ENCODE measurements around the gene RNF41.
"Not testable (repeated sequence)": the region's sequence is repeated elsewhere in the genome, so short reads cannot be mapped to it uniquely, and the experiment has no call there.

RNF41 gene

DNA sequence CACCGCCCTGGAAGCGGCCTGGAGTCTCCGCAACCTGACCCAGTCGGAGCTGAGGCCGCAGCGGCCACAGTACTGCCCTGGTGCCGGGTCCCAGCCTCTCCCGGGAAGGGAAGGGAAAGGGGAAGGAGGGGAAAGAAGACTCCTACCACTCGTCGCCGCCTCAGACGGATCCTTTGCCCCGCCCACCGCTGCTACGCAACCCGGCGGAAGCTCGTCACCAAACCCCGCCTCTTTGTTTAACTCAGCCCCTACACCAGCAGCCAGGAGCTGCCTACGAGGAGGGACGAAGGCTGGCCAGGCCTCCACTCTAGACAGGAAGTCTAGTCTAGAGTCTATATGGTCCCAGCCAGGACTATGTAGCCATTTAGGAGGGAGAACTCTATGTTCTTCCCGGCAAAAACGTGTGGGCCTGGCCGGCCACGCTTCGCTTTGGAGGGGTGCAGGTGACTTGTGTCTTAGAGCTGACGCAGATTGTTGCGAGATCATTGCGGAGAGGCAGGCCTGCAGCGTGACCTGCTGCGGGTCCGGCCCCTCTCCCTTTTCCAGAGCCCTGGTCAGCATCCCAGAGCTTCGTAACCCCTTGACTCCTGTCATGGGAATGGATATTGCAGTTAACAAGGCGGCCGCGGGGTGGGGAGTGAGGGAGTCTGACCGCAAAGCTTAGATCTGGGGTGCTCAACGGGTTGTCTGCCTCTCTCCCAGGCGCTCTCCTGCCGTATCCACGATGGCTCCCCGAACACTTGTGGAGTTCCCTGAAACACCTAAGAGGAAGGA is at the start of gene RNF41:
RNF41 (minus strand) TSS at position 166 of the 774 bp plus-strand sequence. CDS start 7,875 bp downstream, outside the sequence.
- TF ChIP-seq, protein P1, sequence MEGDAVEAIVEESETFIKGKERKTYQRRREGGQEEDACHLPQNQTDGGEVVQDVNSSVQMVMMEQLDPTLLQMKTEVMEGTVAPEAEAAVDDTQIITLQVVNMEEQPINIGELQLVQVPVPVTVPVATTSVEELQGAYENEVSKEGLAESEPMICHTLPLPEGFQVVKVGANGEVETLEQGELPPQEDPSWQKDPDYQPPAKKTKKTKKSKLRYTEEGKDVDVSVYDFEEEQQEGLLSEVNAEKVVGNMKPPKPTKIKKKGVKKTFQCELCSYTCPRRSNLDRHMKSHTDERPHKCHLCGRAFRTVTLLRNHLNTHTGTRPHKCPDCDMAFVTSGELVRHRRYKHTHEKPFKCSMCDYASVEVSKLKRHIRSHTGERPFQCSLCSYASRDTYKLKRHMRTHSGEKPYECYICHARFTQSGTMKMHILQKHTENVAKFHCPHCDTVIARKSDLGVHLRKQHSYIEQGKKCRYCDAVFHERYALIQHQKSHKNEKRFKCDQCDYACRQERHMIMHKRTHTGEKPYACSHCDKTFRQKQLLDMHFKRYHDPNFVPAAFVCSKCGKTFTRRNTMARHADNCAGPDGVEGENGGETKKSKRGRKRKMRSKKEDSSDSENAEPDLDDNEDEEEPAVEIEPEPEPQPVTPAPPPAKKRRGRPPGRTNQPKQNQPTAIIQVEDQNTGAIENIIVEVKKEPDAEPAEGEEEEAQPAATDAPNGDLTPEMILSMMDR (IDR thresholded peaks at IDR 0.05; ENCODE audit: low read length, missing control alignments) = no peak
- peak; percentile 99 for DNase-seq (ENCODE audit: low read depth)
- H3K4me3 ChIP-seq (replicated peaks; ENCODE audit: low read depth, low read length) = peak within 1 kb of the TSS; percentile 92

DNA sequence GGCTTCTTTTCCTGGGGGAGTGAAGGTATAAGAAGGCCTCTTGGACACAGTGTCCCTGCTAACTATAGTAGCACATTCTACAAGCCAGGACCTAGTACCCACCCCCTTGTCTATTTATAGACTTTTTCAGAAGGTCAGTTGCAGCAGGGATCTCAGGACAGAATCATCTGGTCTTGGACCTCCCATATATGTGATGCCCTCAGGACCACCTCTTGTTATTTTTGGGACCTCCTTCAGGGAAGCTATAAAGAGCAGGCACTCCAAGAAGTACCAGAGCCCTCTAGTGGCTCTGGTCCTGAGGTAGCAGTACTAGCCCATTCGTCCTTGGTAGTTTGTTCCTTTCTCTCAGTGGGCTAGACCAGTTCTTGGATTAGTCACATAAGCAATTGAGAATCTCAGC is 49.3 kb upstream of the RNF41 start:
- peak; percentile 44 for DNase-seq (ENCODE audit: low read depth)
- H3K4me3 ChIP-seq (replicated peaks; ENCODE audit: low read depth, low read length) = no peak overlapping the region
- TF ChIP-seq, protein P1 (IDR thresholded peaks at IDR 0.05; ENCODE audit: low read length, missing control alignments) = peak; percentile 59

DNA sequence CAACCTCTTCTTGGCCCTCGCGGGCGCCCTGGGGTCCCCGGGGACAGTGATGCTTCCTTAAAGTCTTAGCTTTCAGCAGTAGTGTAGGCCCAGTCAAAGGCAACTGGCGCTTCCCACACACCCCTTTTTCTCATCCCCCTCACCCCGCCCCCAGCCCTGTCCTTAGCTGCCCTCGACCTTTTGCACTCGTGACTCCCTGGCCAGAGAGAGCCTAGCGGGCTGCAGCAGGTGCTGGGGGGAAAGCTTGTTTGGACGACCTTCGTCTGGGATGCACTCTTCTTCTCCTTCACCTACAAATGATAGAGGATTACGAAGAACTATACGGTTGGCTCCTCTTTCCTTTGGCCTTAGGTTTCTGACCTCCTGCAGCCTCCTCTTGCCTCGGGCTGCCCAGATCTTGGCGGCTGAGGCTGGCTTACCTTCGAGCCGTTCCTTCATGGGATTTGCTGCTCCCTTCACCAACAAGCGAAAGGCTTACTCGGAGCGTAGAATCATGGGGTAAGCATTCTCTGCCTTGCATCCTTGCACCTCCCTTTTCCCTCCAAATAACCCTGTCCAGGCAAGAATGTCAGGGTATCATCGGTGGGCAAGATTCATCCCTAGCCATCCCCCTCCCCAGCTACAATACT is 45.8 kb upstream of the RNF41 start:
- no peak for DNase-seq (ENCODE audit: low read depth)
- H3K4me3 ChIP-seq (replicated peaks; ENCODE audit: low read depth, low read length) = peak overlapping the region; percentile 73
- TF ChIP-seq, protein P1 (IDR thresholded peaks at IDR 0.05; ENCODE audit: low read length, missing control alignments) = no peak

DNA sequence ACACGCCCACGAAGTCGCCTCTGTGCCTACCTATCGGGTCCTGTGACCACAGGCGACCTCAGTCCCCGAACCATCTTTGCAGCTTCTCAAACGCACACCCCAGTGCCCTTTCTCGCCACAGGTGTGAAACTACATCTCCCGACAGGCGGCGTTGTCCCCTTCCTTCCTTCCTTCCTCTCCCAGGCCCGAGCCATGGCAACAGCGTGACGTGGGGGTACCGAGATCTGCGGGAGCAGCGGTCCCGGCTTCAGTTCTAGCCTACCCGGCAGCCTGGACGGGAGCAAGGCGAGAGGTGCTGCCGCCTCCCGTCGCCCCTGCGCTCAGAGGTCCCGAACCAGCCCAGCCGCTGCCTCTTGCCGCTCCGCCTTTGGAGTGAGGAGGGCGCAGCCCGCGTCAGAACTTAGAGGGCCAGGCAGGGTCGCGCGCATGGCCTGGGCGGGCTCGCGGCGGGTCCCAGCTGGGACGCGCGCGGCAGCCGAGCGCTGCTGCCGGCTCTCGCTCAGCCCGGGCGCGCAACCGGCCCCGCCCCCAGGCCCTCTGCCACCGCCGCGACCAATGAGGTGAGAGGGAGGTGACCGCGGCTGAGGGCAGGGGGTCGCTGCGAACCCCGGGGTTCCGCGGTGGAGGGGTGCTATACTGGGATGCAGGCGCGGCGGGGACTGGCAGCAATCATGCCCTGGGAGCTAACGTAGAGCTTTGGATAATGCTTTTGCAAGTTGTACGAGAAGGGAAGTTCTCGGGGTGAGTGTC is 45.1 kb upstream of the RNF41 start, which contains the start of gene COQ10A:
COQ10A (plus strand) TSS at position 250 of the 750 bp plus-strand sequence; CDS start at position 427, 177 bp downstream.
- peak within 1 kb of the TSS; percentile 73 for H3K4me3 ChIP-seq (replicated peaks; ENCODE audit: low read depth, low read length)
- peak; percentile 84 for DNase-seq (ENCODE audit: low read depth)
- TF ChIP-seq, protein P1 (IDR thresholded peaks at IDR 0.05; ENCODE audit: low read length, missing control alignments) = peak; percentile 69

DNA sequence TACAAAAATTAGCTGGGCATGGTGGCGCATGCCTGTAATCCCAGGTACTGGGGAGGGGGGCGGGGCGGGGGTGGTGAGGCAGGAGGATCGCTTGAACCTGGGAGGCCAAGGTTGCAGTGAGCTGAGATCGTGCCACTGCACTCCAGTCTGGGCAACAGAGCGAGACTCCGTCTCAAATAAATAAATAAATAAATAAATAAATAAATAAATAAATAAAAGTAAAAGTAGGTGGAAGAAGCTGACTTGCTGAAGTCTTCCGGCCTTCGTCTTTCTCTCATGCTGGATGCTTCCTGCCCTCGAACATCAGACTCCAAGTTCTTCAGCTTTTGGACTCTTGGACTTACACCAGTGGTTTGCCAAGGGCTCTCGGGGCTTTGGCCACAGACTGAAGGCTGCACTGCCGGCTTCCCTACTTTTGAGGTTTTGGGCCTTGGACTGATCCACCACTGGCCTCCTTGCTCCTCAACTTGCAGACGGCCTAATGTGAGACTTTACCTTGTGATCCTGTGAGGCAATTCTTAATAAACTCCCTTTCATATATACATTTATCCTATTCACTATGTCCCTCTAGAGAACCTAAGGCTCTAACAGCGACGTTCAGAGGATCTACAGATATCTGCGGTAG is 44.5 kb upstream of the RNF41 start:
- not testable (repeated sequence) for DNase-seq (ENCODE audit: low read depth)

DNA sequence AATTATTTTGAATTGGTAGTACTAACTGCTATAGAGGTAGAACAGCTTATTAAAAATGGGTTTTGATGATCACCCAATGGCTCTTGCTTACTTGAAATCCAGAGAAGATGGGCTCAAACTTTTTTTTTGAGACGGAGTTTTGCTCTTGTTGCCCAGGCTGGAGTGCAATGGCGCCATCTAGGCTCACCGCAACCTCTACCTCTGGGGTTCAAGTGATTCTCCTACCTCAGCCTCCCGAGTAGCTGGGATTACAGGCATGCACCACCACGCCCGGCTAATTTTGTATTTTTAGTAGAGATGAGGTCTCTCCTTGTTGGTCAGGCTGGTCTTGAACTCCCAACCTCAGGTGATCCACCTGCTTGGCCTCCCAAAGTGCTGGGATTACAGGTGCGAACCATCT is 41.2 kb upstream of the RNF41 start:
- H3K4me3 ChIP-seq (replicated peaks; ENCODE audit: low read depth, low read length); DNase-seq (ENCODE audit: low read depth): not testable (repeated sequence)

More for the DNA sequence above, 44.5 kb upstream of the RNF41 start:
- H3K4me3 ChIP-seq (replicated peaks; ENCODE audit: low read depth, low read length) = peak overlapping the region; percentile 73

DNA sequence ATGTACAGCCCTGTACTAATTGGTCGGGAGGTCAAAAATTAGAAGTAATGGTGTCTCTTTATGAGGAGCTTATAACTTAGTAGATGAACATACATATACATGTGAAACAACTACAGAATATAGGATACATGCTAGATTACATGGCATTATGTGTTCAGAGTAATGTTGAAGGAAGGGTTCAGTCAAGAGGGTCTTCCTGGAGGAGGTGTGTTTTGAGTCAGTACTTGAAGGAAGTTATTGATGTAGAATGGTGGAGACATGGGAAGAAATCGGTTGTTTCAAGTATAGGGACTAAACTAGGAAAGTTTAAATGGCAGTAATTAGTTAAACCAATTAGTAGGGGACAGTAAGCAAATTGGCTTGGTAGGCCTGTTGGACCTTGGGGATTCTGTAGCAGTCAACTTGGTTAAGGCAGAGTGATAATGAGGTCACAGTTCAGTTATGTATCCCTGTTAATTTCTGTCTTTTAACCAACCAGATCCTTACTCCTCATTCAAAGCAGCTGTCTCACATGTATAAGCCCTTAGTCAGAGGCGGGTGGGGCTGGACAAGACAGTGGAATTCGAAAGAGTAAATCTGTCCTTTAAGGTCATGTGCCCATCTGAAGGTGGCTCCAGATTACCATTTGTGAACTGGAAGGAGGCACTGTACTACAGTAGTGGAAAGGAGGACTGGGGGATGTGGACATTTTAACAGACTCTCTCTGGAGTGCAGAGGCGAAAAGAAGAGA is 39.9 kb upstream of the RNF41 start:
- TF ChIP-seq, protein P1 (IDR thresholded peaks at IDR 0.05; ENCODE audit: low read length, missing control alignments) = no peak
- peak; percentile 38 for DNase-seq (ENCODE audit: low read depth)
- H3K4me3 ChIP-seq (replicated peaks; ENCODE audit: low read depth, low read length) = no peak overlapping the region

All from fibroblast of pulmonary artery (primary cell).